ENCODE results near the gene APOH. TPM values are rescaled to one million over a fixed set of nuclear protein-coding genes. Genes with fewer than 3 reads are reported as not detected.

APOH gene
- total and polyA plus RNA-seq, 2 of the 8 experiments (the other 6 are each of a cell fraction or from before 2014, with no cell fraction given) = not detected

GRCh38 chr17:66214884-66215528 is 14.2 kb downstream of the APOH start:
- FAIRE-seq = no peak
- no peak overlapping the region for H3K4me2 ChIP-seq (ENCODE audit: insufficient read depth in 1 of 2, low read depth in 2 of 2, low read length in 2 of 2)
- no peak overlapping the region for H4K8ac ChIP-seq (ENCODE audit: extremely low read depth, insufficient read depth, low read length)
- no peaks in the 10 kb centered on the region for H3K23me2 ChIP-seq (ENCODE audit: low read depth, low read length)
- H3K23ac ChIP-seq (ENCODE audit: insufficient read length) = no peak overlapping the region
- H4K91ac ChIP-seq (replicated peaks; ENCODE audit: insufficient read length, low read length) = no peak overlapping the region
- no peaks in the 10 kb centered on the region for H3K9me3 ChIP-seq (ENCODE audit: insufficient read depth in 2 of 2, low read depth in 1 of 2, low read length in 1 of 2)
- no peak for DNase-seq (ENCODE audit: low read depth in 1 of 2, low spot score in 2 of 2)
- H3K4ac ChIP-seq (replicated peaks; ENCODE audit: insufficient read length, low read depth, low read length) = no peak overlapping the region
- TF ChIP-seq EP300 (IDR thresholded peaks at IDR 0.05; ENCODE audit: borderline replicate concordance in 1 of 2, low read depth in 2 of 2, low read length in 2 of 2) (no peak), SP2 (IDR thresholded peaks at IDR 0.05; ENCODE audit: low read length) (no peak), ATF3 (IDR thresholded peaks at IDR 0.05; ENCODE audit: insufficient read depth, low read depth, low read length) (no peak), SP4 (IDR thresholded peaks at IDR 0.05; ENCODE audit: low read length) (no peak), FOSL1 (IDR thresholded peaks at IDR 0.05; ENCODE audit: insufficient read depth, low read depth, low read length) (no peak), JUND (IDR thresholded peaks at IDR 0.05; ENCODE audit: low read length) (no peak), ZNF274 (IDR thresholded peaks at IDR 0.05; ENCODE audit: borderline replicate concordance, extremely low read depth, low read length) (no peak), SUZ12 (IDR thresholded peaks at IDR 0.05; ENCODE audit: low read length) (no peak), TBP (IDR thresholded peaks at IDR 0.05; ENCODE audit: low read depth, low read length) (no peak), RXRA (IDR thresholded peaks at IDR 0.05; ENCODE audit: insufficient read depth, low read depth, low read length) (no peak), RNF2 (IDR thresholded peaks at IDR 0.05; ENCODE audit: borderline replicate concordance, low read depth, low read length, missing control alignments, poor library complexity, severe bottlenecking) (no peak), CBX5 (IDR thresholded peaks at IDR 0.05; ENCODE audit: low read depth, low read length) (no peak)
- no peak overlapping the region for H3K4me3 ChIP-seq (ENCODE audit: extremely low read depth in 1 of 4, insufficient read depth in 2 of 4, low read depth in 3 of 4, low read length in 4 of 4)
- no peaks in the 10 kb centered on the region for H3K27me3 ChIP-seq (replicated peaks in 1 of 4; ENCODE audit: control insufficient read depth in 3 of 4, extremely low read depth in 1 of 4, insufficient read depth in 3 of 4, low read length in 3 of 4)
- no peak overlapping the region for H2BK15ac ChIP-seq (ENCODE audit: low read length)
- no peaks in the 10 kb centered on the region for H3K79me2 ChIP-seq (ENCODE audit: control insufficient read depth in 1 of 2, insufficient read depth in 2 of 2, low read length in 2 of 2)
- H3K4me1 ChIP-seq (replicated peaks in 1 of 4; ENCODE audit: control insufficient read depth in 3 of 4, insufficient read depth in 4 of 4, low read length in 3 of 4) = no peaks in the 10 kb centered on the region
- no peak overlapping the region for H2AFZ ChIP-seq (ENCODE audit: low read length)
- no peak overlapping the region for H2BK5ac ChIP-seq (ENCODE audit: low read depth, low read length)
- no peaks in the 10 kb centered on the region for H3K79me1 ChIP-seq (ENCODE audit: low read depth, low read length)
- no peak overlapping the region for H3K18ac ChIP-seq (ENCODE audit: extremely low read depth, low read length)
- H3K27ac ChIP-seq (ENCODE audit: low read depth, low read length) = no peak overlapping the region
- no peak overlapping the region for H4K5ac ChIP-seq (ENCODE audit: insufficient read length, low read depth, low read length)
- POLR2A ChIA-PET (ENCODE audit: partially characterized antibody) = no interaction called here
- CTCF ChIA-PET (ENCODE audit: partially characterized antibody) = interaction anchor here (1.2 to 6.6 kb wide), 2 partner anchors 13 to 514 kb away, joined by 3 to 64 read pairs; no protein-coding TSS in a partner anchor
- no peak overlapping the region for H2BK12ac ChIP-seq (ENCODE audit: low read depth, low read length)
- no peak overlapping the region for H3K14ac ChIP-seq (ENCODE audit: insufficient read length)
- no peak overlapping the region for H3K56ac ChIP-seq (replicated peaks; ENCODE audit: insufficient read length, low read depth, low read length)
- H3K36me3 ChIP-seq (ENCODE audit: control insufficient read depth in 2 of 4, insufficient read depth in 4 of 4, low read length in 3 of 4) = no peaks in the 10 kb centered on the region
- no peak overlapping the region for H2BK20ac ChIP-seq (ENCODE audit: low read length)
- H2AK5ac ChIP-seq (ENCODE audit: low read depth, low read length) = no peak overlapping the region
- no peak overlapping the region for H2BK120ac ChIP-seq (replicated peaks; ENCODE audit: low read depth, low read length)
- no peaks in the 10 kb centered on the region for H4K20me1 ChIP-seq (replicated peaks in 1 of 2; ENCODE audit: control insufficient read depth in 1 of 2, insufficient read depth in 2 of 2, low read length in 2 of 2)
- 87% methylated on average over 5 of the region's 5 CpGs; no CpG with 5 or more reads in 1 of the 2 experiments for WGBS, 2 experiments (ENCODE audit: extremely low coverage in 1 of 2, insufficient coverage in 1 of 2, insufficient read length in 1 of 2, insufficient replicate concordance in 2 of 2, low coverage in 1 of 2, low lambda C conversion rate in 2 of 2, missing lambda C conversion rate in 1 of 2)
- H3K9ac ChIP-seq (replicated peaks in 1 of 4; ENCODE audit: extremely low read depth in 1 of 4, low read depth in 3 of 4, low read length in 3 of 4) = no peak overlapping the region

Data from H1 (cell line).